ENCODE measurements around the gene DTX1.

DNA sequence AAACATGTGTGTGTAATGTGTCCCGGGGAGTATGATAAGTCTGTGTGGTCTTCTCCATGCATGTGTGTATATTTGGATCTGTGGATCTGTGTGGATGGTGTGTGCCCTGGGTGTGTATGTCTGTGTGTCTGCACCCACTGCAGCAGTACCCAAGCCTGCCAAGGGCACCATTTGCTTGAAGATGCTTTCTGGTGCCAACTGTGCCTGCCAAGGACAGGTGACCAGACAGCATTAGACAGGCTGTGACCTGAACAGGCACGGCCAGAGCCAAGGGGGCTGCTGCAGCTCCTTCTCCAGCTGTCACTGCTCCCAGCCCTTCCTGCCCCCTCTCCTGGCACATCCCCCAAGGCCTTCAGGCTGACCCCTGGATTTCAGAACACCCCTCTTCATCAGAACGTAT lies 35.0 kb downstream of the DTX1 start:
- TF ChIP-seq, protein P1, sequence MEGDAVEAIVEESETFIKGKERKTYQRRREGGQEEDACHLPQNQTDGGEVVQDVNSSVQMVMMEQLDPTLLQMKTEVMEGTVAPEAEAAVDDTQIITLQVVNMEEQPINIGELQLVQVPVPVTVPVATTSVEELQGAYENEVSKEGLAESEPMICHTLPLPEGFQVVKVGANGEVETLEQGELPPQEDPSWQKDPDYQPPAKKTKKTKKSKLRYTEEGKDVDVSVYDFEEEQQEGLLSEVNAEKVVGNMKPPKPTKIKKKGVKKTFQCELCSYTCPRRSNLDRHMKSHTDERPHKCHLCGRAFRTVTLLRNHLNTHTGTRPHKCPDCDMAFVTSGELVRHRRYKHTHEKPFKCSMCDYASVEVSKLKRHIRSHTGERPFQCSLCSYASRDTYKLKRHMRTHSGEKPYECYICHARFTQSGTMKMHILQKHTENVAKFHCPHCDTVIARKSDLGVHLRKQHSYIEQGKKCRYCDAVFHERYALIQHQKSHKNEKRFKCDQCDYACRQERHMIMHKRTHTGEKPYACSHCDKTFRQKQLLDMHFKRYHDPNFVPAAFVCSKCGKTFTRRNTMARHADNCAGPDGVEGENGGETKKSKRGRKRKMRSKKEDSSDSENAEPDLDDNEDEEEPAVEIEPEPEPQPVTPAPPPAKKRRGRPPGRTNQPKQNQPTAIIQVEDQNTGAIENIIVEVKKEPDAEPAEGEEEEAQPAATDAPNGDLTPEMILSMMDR (IDR thresholded peaks at IDR 0.05): no peak
- no peak for TF ChIP-seq EP300 (IDR thresholded peaks at IDR 0.05)

Data from tibial nerve (tissue), 4 donors.